LoVo (cell line): ENCODE data around the gene RAB23.

ENCODE experiments used
- DNase-seq: peaks from one replicate; pipeline ENCODE4 v3.0.0-alpha.2; 2016; ENCODE audit warnings: low spot score

The RAB23 gene

DNA sequence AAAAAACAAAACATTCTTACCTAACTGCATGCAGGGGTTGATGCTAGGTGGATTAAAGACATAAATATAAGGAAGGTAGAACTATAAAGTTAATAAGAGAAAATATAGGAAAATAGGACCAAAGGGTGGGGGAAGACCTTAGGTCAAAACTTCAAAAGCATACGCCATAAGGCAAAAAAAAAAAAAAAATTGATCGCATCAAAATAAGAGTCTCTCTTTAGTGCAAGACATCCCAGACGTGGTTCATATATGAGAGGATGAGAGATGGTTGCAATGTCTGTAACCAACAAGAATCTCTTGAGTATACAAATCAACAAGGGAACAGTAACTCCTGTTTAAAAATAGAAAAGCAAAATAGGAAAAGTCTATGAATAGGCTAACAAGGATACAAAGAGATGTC, 41.5 kb downstream of the RAB23 start:
- DNase-seq, result no peak

DNA sequence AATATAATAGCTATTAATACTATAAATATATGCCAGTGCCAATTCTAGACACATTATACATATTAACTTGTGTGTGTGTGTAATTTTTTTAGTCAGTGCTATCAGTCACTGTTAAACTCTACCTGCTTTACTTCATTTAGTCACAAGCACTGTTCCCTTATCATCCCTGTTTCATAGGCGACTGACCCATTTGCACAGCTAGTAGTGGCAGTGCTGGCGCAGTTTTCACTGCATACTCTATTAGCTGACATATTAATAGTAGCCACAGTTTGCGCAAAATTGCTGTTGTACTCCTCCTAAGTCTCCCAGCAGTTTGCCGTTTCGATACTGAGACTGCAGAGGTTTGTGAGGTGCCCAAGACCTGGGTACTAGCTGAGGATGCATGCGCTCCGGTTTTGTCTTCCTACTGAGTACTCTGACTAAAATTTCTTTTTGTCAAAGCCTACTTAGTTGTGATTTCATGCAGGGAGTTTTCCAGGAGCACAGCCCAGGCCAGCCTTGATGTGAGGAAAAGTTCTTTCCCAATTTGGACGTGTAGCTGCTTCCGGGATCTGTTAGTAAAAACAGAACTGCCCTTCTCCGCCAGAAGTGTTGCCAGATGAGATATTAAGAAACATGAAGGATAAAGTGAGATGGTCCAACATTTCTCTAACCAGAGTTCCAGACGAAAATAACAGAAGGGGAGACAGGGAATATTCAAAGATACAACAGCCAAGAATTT, 44.4 kb downstream of the RAB23 start:
- no peak for DNase-seq

DNA sequence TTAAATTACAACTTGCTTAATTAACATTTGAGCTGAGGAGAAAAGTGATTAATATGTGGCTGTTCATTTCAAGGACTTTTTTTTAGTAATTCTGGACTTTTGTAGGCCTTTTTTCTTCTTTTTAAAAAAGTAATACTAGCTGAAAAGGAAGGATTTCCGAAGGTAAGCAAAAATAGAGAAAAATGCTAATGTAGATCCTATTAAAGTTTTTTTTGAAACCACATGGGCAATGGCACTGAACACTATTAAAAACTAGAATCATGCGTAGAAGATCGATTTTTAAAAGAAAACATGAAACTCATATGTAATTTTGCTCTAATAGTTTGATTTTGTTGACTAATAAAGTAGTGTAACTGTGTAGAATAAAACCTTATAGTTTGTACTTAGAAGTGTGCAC, 47.6 kb downstream of the RAB23 start:
- no peak for DNase-seq

GRCh38 chr6:57173886-57174510, 48.1 kb downstream of the RAB23 start:
- DNase-seq, result peak; percentile 59

DNA sequence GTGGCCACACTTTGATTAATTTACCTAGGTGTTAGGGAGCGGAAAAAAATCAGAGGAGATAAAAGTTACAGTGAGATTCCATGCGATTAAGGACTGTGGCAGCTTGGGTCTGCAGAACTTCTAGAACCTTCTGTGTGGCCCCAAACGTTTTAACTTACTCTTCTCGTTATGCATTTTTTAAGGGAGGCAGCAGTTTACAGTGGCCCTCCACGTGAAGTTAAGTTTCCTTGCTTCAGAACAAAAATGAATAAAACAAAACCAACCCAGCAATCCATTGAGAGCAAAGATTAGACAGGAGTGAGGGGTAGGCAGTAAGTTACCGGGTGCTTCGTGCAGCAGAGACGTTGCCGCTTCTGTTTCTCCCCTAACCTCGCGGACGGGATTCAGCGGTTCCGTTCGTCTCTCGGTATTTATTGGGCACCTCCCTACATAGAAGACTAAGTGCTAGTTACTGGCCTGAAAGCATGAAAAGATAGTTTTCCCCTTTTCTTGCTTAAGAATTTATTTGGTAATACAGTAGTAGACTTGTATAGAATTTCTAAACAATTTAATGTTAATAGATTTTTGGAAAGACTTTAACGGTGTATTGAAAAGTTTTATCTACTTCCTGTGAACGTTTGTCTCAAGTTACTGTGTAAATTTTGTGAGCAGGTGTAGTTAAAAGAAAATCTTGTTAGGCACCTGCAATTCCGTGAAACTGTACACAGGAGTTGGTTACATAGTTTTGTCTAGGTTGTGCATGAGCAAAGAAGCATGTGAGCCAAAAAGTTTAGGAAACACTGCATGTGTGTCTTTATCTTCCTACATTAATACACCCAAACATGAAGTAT, 48.8 kb downstream of the RAB23 start:
- DNase-seq, result peak; percentile 16

GRCh38 chr6:57172136-57173055, 49.7 kb downstream of the RAB23 start, which contains the start of gene BAG2:
Gene BAG2, plus strand, starts transcription at chr6:57172326. Its CDS starts 372 bp downstream, at chr6:57172698.
- DNase-seq, result peak; percentile 85

DNA sequence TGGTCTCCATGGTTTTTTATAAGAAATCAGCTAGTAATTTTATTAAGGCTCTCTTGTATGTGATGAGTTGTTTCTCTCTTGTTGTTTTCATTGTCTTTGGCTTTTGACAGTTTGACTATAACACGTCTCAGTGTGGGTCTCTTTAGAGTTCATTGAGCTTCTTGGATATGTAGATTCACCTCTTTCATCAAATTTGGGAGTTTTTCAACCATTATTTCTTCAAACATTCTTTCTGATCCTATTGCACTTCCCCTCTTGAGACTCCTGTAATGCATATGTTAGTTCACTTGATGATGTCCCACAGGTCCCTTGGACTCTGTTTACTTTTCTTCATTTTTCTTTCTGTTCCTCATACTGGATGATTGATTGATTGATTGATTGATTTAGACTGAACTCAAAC, 57.0 kb downstream of the RAB23 start:
- DNase-seq, result no peak

- no peak for DNase-seq
These were observed 58.2 kb downstream of the RAB23 start for GRCh38 chr6:57163956-57164355.

DNA sequence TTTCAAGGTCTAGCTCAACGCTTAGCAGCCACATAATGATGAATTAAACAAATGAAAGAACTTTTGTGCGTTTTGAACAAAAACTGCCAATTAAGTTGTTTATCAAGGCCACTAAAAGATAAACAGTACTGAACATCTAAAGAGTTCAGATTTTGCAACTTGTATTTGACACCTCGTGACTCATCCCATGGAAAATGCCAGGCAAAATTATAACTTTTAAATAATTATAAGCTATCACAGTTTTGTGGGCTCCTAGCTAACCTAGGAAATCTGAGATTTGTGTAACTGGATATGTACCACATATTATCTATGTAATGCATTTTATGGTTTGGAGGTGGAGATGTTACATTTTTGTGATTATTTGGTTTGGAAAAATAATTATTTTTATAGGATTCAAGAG, 59.6 kb downstream of the RAB23 start:
- DNase-seq, result no peak

DNA sequence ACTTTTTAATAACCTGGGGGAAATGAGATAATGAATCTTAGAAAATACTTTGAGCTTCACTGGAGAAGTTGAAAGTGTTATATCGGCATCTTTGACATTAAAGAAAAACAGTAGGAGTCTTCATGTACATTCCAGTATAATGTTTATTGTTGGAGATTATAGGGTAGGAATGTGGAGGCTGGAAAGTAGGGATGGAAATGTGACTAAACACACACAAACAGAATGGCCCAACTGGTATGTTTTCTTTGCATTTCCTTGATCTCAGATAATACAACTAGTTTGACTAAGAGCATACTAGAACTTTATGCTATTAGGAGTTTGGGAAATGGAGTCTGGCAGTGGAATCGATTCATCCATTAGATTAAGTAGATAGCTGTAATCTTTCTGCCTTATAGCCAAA, 60.1 kb downstream of the RAB23 start:
- no peak for DNase-seq

DNA sequence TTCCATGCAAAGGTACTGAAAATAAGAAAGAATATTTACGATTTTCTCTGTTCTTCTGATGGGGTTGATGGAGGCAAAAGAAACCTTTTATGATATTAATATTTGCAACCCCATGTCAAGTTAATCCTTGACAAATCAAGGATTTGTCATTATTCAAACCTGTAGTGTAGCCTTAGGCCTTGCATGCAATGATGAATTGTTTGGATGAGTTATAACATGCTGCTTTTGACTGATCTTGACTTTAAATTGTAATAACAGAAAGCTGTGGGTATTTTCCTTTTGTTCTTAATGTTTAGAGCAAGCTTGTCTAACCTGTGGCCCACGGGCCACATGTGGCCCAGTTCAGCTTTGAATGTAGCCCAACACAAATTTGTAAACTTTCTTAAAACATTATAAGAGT, 63.0 kb downstream of the RAB23 start:
- no peak for DNase-seq

- no peak for DNase-seq
These were observed 63.4 kb downstream of the RAB23 start for GRCh38 chr6:57158658-57159057.

- no peak for DNase-seq
These were observed 73.9 kb downstream of the RAB23 start for GRCh38 chr6:57147955-57148858.

DNA sequence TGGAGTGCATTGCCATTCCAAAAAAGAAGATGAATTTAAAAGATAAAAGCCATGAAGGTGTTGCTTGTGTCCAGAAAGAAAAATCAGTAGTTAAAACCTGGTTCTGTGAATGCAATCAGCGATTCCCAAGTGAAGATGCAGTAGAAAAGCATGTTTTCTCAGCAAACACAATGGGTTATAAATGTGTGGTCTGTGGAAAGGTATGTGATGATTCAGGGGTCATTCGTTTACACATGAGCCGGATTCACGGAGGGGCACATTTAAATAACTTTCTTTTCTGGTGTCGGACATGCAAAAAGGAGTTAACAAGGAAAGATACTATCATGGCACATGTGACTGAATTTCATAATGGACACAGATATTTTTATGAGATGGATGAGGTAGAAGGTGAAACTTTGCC, 74.7 kb downstream of the RAB23 start:
- DNase-seq, result no peak

- DNase-seq, result no peak
These were observed 78.4 kb downstream of the RAB23 start for GRCh38 chr6:57143690-57144089.

- DNase-seq, result no peak
These were observed 80.0 kb downstream of the RAB23 start for GRCh38 chr6:57142178-57142525.

GRCh38 chr6:57141451-57142177, 80.5 kb downstream of the RAB23 start:
- DNase-seq, result no peak

DNA sequence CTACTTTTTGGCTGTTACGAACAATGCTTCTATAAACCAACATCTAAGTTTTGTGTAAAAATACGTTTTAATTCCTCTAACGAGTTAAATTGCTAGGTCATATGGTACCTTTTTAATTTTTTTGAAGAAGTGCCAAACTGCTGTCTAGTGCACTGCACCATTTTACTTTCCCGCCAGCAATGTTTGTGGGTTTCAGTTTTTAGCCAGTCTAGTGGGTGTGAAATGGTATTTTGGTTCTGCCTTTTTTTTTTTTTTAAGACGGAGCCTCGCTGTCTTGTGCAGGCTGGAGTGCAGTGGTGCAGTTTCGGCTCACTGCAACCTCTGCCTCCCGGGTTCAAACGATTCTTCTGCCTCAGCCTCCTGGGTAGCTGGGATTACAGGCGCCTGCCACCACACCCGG, 84.1 kb downstream of the RAB23 start:
- no peak for DNase-seq

DNA sequence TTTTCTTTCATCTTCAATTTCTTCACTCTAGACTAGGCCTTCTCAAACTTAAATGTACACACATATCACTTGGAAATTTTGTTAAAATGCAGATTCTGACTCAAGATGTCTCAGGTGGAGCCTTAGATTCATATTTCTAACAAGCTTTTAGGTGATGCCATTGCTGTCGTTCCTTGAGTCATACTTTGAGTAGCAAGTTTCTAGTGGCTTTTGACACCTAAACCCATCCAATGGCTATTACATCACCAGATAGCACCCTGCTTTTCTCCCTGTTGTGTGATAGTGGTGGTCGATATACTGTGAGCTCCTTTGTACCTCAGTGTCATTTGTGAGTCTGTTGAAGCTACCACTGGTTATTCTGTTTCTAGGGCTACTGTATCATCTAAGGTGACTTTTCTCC, 84.8 kb downstream of the RAB23 start:
- no peak for DNase-seq
